Measurements from ENCODE around the gene MYCN.

MYCN gene

DNA sequence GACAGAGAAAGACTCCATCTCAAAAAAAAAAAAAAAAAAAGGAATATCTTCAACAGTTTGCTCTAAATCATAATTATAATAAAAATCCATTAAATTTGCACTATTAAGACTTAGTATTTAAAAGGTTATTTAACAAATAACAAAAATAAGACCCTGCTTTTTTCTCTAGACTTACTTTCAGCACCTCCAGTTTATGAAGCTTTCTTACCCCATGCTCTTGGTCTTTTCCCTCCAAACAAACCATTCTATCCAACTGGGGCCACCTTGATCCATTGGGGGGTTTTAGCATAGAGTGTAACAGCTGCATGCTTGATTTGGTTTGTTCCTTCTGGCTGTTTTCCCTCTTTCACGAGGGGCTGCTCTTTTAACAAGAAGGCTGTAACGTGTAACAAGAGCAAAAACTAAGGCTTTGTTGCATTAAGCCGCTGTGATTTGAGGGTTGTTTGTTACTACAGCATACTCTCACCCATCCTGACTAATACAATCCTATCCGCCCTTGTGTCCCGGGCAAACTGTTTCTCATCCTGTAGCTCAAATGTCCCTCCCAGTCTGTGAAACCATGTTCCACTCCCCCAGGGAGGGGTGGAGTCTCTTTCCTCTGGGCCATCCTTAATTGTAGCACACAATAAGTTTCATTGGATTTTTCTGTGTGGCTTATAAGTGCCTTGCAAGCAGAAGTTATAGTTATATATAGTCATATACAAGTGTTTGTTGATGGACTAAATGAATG is 9.6 kb upstream of the MYCN start:
- DNase-seq (ENCODE audit: low spot score), result no peak
- no peak for FAIRE-seq

DNA sequence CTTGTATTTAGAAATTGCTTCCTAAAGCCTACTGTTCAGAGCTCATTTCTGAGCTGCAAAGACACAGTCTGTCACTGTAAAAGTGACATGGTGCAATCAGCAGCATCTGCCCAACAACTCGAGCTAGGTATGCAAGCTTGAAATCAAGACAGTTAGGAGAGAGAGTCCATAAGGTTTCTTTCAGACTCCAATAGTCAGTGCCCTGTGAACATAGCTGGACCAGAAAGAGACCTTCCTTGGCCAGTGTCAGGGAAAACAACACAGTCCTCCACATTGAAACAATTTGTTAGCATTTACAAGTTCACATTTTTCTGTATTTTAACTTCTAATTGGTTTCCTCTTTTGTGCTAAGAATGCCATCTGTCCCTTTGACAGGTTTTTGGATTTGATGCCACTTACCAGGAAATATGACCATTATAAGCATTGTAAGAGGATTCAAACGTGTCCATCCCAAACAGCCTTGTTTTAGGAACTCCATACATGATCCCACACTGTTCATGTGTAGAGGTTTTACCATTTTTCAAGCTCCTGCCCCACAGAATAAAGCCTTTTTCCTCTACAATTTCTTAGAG is 8.9 kb upstream of the MYCN start:
- FAIRE-seq (no peak), DNase-seq (ENCODE audit: low spot score) (no peak)

DNA sequence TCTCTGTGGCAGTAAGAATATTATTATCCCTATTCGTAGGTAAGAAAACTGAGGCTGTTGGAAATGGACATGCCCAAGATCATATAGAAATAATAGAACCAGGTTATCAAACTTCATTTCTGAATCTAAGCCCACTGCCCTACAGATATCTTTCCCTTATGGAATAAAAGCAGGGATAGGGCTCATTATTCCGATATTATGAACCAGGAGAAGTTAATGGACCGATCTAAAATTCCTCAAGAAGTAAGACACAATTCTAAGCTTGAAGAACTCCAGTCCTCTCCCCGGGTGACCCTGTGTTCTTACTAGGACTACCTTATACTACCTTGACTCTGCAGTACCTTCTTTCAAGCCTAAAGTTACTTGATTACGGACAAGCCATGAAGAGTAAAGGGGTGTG is 8.4 kb upstream of the MYCN start:
- FAIRE-seq (no peak), DNase-seq (ENCODE audit: low spot score) (no peak)

DNA sequence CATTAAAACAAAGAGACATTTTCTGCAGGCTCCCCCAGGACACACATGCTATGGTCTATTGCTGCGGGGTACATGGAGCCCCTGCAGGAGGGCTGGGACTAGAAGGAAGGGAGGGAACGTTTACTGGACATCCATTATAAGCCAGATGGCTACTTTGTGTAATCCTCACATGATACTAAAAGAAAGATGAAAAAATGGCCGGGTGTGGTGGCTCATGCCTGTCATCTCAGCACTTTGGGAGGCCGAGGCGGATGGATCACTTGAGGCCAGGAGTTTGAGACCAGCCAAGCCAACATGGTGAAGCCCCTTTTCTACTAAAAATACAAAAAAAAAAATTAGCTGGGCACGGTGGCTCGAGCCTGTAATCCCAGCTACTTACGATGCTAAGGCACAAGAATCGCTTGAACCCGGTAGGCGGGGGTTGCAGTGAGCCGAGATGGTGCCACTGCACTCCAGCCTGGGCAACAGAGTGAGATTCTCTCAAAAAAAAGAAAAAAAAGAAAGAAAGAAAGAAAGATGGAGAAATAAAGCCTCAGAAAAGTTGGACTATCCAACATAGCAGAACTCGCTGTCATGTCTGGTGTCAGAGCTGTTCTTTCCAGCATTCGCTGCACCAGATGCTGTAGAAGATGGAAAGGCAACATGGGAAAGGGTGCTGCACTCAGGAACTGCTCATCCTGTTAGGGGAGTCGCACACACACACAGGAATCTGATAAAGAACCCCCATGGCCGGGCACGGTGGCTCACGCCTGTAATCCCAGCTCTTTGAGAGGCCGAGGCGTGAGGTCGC is 7.8 kb upstream of the MYCN start:
- DNase-seq (ENCODE audit: low spot score) (no peak), FAIRE-seq (no peak)

DNA sequence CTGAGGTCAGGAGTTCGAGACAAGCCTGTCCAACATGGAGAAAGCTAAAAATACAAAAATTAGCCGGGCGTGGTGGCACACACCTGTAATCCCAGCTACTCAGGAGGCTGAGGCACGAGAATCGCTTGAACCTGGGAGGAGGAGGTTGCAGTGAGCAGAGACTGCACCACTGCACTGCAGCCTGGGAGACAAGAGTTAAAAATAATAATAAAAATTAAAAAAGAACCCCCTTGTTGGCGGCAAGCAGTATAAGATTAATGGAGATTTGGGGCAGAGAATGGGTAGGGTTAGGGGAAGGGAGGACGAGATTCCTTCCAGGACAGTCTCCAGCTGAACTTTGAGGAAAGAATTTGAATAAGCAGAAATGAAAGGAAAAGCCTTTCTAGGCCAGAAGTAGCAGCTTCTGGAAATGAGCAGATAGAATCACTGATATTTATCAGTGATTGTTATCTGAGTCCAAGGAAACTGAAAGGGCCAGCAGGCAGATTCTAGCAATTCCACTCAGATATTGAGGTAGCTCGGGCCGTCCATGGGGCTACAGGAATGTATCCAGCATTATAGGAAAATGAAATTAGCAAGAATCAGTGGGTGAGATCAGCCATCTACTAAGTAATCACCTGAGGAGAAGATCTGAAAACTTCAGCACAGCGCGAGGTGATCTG is 7.0 kb upstream of the MYCN start:
- no peak for DNase-seq (ENCODE audit: low spot score)
- no peak for FAIRE-seq

DNA sequence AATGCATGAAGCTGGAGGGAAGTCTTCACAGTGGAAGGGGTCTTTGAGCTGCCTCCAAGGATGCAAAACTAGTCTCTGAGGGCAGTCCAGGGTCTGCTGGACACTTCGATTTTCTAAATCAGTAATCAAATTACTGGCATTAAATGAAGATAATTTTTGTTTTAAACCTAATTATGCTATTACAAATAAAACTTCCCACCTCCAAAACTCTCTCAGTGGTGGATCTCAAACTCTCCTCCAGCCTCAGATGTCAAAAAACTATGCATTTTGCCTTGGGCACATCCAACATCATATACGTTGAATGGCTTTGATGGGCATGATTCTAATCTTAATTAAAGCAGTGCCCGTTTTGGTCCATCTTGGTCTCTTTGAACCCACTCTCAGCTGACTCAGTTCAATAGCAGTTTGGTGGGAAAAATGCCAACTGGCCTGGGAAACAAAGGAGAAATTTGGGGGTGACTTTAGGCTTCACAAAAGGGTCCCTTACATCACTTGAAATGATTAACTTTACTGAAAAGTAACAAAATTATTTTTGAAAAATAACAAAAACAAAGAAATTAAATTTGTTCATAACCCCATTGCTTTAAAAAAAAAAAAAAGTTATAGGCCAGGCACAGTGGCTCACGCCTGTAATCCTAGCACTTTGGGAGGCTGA is 5.9 kb upstream of the MYCN start:
- DNase-seq (ENCODE audit: low spot score), result no peak
- FAIRE-seq, result no peak

DNA sequence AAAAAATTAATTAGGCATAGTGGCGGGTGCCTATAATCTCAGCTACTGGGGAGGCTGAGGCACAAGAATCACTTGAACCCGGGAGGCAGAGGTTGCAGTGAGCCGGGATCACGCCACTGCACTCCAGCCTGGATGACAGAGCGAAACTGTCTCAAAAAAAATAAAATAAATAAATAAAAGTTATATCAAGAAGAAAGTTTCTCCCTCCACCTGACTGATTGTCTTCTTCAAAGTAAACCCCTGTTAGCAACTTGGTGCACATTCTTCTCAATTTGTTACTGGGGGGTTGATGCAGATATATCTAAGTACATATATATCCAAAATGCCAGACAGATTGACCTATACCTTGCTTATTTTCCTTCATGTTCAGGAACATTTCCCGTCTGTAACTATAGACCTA is 5.2 kb upstream of the MYCN start:
- FAIRE-seq, result no peak
- DNase-seq (ENCODE audit: low spot score), result no peak

DNA sequence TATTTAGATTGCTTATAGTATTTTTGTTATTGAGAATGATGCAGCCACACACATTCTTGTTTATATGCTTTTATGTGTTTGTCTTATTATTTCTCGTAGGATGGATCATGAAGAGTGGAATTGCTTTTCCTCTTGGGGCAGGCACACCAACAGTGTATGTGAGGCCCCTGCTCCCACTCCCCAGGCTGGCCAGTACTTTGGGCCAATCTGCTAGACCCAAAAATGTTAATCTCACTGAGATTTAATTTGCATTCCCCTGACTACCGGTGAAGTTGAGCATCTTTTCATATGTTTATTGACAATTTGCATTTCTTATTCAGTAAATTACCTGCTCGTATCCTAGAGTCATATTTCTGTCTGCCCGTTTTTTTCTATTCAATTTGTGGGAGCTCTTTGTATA is 4.7 kb upstream of the MYCN start:
- FAIRE-seq, result no peak
- no peak for DNase-seq (ENCODE audit: low spot score)

DNA sequence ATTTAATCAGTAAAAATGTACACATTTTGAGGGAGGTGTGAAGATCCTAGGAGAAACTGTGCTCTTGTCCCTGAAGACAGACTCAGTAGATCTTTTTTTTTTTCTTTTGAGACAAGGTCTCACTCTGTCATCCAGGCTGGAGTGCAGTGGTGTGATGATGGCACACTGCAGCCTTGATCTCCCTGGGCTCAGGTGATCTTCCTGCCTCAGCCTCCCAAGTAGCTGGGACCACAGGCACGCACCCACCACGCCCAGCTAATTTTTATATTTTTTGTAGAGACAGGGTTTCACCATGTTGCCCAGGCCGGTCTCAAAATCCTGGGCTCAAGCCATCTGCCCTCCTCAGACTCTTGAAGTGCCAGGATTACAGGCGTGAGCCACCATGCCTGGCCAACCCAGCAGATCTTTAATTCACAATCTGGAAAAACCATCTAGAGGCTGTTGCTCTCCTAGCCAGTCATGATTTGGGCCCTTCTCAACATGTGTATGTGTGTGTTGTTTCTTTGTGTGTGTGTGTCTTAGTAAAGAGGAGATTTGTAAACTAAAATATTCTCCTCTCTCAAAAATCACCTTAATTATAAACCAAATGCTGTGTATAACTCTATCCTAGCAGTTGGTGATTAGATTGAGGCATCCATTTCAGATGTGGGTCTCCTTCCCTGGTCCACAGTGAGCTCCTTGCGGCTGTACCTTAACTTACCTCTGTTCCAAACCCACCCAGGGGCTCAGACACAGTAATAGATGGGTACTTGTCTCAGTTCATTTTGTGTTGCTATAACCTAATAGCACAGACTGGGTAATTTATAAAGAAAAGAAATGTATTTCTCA is 3.9 kb upstream of the MYCN start:
- DNase-seq (ENCODE audit: low spot score), result no peak
- no peak for FAIRE-seq

DNA sequence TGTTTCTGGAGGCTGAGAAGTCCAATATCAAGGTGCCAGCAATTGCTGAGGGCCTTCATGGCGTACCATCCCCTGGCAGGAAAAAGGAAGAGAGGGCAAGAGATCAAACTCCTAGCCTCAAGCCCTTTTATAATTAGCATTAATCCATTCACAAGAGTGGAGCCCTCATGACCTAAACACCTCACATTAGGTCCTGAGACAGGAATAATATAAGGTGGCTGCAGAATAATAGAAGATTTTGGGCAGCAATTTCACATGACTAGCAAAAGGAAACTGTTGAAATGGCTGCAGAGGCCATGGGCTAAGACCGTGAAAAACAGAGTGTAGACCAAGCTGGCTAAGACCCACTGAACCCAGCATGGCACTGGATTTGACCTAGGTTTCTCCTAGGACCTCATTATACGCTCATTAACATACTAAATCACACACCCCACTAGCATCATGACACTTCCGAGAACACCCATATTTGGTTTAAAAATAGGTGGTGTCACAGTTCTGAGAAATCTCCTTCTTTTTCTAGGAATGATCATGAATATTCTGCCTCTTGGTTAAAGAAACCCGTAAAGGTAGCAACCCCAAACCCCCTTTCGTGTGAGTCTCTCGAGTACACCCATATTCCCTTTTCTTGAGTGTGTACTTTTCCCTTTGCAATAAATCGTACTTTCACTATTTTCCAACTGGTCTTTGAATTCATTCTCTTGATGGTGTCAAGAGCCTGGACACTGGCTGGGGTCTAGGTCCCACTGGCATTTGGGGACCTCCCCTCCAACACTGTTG is 3.1 kb upstream of the MYCN start:
- no peak for DNase-seq (ENCODE audit: low spot score)
- FAIRE-seq, result no peak

DNA sequence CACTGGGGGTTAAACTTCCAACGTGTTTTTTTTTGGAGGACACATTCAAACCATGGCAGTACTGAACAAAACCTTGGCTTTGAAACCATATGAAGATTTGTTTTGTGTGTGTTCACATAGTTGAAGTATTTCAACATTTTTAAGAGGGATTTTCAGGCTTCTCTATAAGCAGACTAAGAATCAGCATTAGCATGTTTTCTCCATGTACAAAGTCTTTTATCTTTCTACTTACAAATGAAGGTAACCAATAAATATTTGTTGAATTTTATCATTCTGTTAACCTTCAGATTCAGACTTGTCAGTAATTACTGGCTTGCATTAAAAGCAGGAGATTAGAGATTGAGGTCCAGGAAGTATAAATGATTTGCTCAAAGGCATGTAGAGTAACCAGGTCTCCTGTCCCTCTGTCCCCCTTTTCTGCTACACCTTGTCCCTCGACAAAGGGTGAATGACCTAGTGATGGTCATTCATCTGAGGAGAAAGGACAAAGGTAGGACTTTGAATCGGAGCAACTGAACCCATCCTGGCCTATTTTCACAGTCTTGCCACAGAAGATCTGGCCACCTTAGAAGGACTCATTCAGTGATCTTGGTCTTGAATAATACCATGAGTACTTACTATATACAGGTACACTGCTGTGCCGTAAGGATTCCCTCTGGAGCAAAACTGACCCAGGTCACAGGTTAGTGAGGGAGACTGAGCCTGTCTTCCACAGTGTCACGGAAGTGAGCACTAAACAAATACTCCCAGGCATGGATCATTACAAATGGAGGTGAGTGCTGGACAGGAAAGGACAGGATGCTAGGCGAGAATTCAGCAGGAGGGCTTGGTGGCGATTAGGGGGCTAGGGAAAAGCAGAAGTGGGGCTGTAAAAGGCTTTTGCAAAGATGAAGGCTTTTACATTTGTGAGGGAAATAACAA is 2.2 kb upstream of the MYCN start:
- no peak for FAIRE-seq
- DNase-seq (ENCODE audit: low spot score), result no peak

DNA sequence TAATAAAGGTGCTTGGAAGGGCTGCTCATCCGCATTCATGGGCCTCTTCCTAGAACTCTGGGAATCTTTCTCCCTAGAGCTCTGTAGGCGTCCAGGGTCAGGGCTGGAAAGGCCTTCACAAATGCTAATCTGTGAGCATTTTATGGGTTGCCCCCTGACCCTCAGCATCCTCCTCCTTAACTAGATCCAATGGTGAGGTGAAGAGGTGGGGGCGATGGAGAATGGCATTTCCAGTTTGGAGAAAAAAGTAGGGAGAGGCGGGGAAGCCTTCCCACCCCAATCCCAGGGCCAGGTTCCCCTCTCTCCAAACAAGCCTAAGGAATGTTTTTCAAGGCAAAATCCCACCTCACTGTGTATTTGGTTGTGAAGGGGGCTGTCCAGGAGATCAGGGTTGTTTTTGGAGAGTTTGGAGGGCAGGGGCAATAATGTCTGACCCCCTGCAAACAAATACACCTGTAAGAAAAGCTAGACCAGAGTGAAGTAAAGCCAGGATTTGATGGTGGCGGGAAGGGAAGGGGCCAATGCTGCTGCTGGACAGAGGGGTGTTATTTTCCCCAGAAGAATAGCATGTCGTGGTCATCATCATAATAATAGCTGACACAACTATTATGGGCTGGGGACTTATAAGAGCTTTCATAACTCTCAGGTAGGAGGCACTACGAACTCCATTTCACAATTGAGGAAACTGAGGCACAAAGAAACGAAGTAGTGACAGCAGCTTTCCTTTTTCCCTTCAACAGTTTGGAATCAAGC is 1.4 kb upstream of the MYCN start:
- FAIRE-seq (no peak), DNase-seq (ENCODE audit: low spot score) (no peak)

DNA sequence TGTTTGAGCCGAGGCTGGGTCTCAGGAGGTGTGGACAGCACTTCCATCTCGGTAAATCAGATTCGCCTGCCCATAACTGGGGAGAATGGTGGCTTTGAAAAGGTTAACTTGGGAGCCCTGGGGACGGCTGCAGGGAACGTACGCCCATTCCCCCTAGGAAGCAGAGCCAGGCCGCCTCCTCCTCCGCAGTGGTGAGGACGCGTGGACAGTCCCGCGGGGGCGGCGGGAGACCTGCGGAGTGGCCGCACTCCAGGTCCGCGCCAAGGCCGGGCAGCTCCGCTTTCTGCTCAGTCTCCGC is 845 bp upstream of the MYCN start:
- FAIRE-seq, result no peak

DNA sequence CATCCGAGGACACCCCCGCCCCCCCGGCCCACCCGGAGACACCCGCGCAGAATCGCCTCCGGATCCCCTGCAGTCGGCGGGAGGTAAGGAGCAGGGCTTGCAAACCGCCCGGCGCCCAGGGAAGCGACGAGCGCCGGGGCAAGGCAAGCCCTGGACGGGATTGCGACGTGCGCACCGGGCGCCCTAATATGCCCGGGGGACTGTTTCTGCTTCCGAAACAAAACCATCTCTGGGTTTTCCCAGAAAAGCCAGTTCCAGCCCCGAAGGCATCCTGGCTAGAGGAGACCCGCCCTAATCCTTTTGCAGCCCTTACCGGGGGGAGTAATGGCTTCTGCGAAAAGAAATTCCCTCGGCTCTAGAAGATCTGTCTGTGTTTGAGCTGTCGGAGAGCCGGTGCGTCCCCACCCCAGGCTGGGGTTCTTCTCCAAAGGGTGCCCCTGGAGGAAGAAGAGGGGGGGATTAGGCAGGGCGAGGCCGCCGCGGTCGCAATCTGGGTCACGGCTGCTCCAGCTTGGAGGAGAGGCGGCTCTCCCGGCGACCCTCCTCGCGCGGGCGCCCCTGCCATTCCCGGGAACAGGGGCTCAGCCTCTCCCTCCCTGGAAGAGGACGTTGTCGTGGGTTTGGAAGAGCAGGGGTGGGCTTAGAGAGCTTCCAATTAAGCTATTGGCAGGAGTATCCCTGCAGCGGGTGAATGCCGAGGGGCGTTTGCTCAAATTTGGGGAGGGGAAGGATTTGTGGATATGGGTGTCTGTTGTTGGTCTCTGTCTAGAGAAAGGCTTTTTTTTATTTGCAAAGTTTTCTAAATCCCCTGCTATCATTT is 521 bp downstream of the MYCN start:
- no peak for FAIRE-seq
- no peak for DNase-seq (ENCODE audit: low spot score)

More for the DNA sequence above, 845 bp upstream of the MYCN start:
- DNase-seq (ENCODE audit: low spot score), result no peak

DNA sequence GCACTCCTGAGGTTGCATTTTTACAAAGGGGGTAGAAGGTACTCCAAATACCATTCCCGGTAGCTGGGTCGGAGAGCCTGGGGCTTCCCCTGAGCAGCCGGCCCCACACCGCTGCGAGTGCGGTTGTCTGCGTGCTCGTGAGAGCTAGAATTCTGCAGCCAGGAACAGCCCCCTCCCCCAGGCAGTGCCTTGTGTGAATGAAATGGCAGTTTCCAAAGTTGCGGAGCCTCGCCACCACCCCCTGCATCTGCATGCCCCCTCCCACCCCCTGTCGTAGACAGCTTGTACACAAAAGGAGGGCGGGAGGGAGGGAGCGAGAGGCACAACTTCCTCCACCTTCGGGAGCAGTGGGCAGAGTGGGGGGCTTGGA is 1.1 kb downstream of the MYCN start:
- no peak for DNase-seq (ENCODE audit: low spot score)
- no peak for FAIRE-seq

DNA sequence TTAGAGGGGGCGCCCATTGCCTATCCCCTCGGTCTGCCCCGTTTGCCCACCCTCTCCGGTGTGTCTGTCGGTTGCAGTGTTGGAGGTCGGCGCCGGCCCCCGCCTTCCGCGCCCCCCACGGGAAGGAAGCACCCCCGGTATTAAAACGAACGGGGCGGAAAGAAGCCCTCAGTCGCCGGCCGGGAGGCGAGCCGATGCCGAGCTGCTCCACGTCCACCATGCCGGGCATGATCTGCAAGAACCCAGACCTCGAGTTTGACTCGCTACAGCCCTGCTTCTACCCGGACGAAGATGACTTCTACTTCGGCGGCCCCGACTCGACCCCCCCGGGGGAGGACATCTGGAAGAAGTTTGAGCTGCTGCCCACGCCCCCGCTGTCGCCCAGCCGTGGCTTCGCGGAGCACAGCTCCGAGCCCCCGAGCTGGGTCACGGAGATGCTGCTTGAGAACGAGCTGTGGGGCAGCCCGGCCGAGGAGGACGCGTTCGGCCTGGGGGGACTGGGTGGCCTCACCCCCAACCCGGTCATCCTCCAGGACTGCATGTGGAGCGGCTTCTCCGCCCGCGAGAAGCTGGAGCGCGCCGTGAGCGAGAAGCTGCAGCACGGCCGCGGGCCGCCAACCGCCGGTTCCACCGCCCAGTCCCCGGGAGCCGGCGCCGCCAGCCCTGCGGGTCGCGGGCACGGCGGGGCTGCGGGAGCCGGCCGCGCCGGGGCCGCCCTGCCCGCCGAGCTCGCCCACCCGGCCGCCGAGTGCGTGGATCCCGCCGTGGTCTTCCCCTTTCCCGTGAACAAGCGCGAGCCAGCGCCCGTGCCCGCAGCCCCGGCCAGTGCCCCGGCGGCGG is 1.7 kb downstream of the MYCN start:
- no peak for FAIRE-seq
- DNase-seq (ENCODE audit: low spot score), result no peak
